ENCODE measurements around the gene FTCD. TPM values are rescaled to one million over a fixed set of nuclear protein-coding genes. Genes with fewer than 3 reads are reported as not detected.

Gene FTCD
- total RNA-seq, 1 experiment from 2014 or later = 6.7 TPM

- H3K4me1 Mint-ChIP-seq = peaks cover 13 to 21% of the 10 kb centered on the region in 2 experiments
- Histone ChIP-seq H3K56ac (ENCODE audit: insufficient read length, low read depth, low read length) (no peak overlapping the region), H3K4me1 (ENCODE audit: insufficient read depth, low read length) (peaks cover 4% of the 10 kb centered on the region; the same call in 1 of the 2 replicates), H3K79me1 (ENCODE audit: insufficient read depth, low read depth, low read length, poor library complexity, severe bottlenecking) (no peaks in the 10 kb centered on the region), H3T11ph (ENCODE audit: low read length) (no peak overlapping the region), H4K20me1 (ENCODE audit: control insufficient read depth, insufficient read depth, insufficient read length) (no peaks in the 10 kb centered on the region), H3K79me2 (ENCODE audit: insufficient read depth, low read length) (no peaks in the 10 kb centered on the region), H2BK5ac (ENCODE audit: insufficient read length, low read length) (no peak overlapping the region), H2BK20ac (ENCODE audit: low read depth, low read length, poor library complexity, severe bottlenecking) (no peak overlapping the region), H2BK120ac (ENCODE audit: low read depth, low read length, poor library complexity, severe bottlenecking) (no peak overlapping the region), H4K91ac (ENCODE audit: insufficient read length, low read depth, low read length) (no peak overlapping the region), H3K9ac (ENCODE audit: extremely low read depth, insufficient read length, low read length) (no peak overlapping the region), H2AFZ (ENCODE audit: low read length) (no peak overlapping the region), H4K8ac (replicated peaks; ENCODE audit: insufficient read length, low read depth, low read length) (no peak overlapping the region), H4K5ac (ENCODE audit: insufficient read length, low read depth, low read length) (no peak overlapping the region), H3K23me2 (ENCODE audit: insufficient read length, low read depth, low read length, poor library complexity, severe bottlenecking) (no peaks in the 10 kb centered on the region), H3K18ac (ENCODE audit: insufficient read length, low read depth, low read length) (no peak overlapping the region), H3K9me3 (ENCODE audit: control insufficient read depth, low read depth, low read length) (no peaks in the 10 kb centered on the region), H3K23ac (ENCODE audit: insufficient read length, low read depth, low read length) (no peak overlapping the region), H3K14ac (ENCODE audit: insufficient read depth, low read length) (no peak overlapping the region), H2BK12ac (ENCODE audit: insufficient read length, low read depth, low read length) (no peak overlapping the region), H3K27ac (ENCODE audit: insufficient read length, low read depth, low read length) (no peak overlapping the region), H2AK5ac (ENCODE audit: insufficient read length, low read length) (no peak overlapping the region), H3K4me2 (ENCODE audit: insufficient read depth, insufficient read length, low read length) (no peak overlapping the region), H3K4ac (ENCODE audit: low read depth, low read length) (no peak overlapping the region), H2BK15ac (ENCODE audit: low read depth, low read length) (no peak overlapping the region), H3K27me3 (ENCODE audit: insufficient read depth, low read length) (no peaks in the 10 kb centered on the region)
- no peak overlapping the region; a peak in 1 of 7 replicates for H3K27ac Mint-ChIP-seq
- no peak for DNase-seq
- no peak overlapping the region for H3K4me3 Mint-ChIP-seq
- no CpG with 5 or more reads among the region's 20 CpGs for WGBS (ENCODE audit: extremely low coverage, insufficient read length, low lambda C conversion rate)
- peaks cover 35 to 59% (median 56%) of the 10 kb centered on the region in 3 experiments; a peak in 6 of 7 replicates for H3K36me3 Mint-ChIP-seq (ENCODE audit: insufficient read depth in 1 of 3, low read depth in 3 of 3)
- no peaks in the 10 kb centered on the region for H3K9me3 Mint-ChIP-seq
- H3K27me3 Mint-ChIP-seq (ENCODE audit: low read depth) = no peaks in the 10 kb centered on the region
- no peak for TF ChIP-seq CTCF (conservative IDR thresholded peaks at IDR 0.05)
Measured at GRCh38 chr21:46191686-46192575, 36.6 kb upstream of the FTCD start.
